ENCODE results near the gene ZNF808.
"Not testable (repeated sequence)": the region's sequence is repeated elsewhere in the genome, so short reads cannot be mapped to it uniquely, and the experiment has no call there.

The ZNF808 gene

DNA sequence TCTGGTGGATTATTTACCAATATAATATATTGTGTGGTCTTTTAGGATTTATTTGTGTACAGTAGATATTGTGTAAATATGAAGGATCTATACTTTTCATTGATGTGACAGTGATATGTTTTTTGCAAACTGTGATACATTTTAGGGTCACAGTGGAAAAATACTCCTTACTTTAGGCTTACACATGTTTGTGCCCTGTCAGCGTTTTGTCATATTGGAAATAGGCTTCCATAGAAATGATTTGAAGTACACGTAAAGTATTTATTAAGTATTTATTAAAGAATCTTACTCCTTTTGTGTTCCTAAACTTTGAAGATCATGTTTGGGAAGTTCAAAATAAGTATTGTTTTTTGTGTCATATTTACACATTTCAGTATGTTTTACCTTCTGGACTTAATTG lies 5.0 kb downstream of the ZNF808 start:
- in situ Hi-C loops (cut with HindIII; ENCODE audit: low pct_ligation_motif_present, low pct_unique_long_range_greater_than_20kb, low sequenced_read_pairs) = no loop called here
- DNase-seq = no peak

DNA sequence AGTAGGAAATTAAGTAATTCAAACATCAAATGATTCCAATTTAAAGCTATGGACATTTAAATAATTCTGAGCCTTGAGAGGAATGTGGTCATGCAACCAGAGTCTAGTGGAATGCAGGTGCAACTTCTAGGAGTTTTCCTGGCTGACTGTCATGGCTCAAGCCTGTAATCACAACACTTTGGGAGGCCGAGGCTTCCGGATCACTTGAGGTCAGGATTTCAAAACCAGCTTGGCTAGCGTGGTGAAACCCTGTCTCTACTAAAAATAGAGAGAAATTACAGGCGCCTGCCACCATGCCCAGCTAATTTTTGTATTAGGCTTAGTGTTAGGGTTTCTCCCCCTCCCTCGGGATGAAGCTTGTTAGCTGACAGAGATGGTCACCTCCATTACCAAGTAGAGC lies 6.4 kb downstream of the ZNF808 start:
- in situ Hi-C loops (cut with HindIII; ENCODE audit: low pct_ligation_motif_present, low pct_unique_long_range_greater_than_20kb, low sequenced_read_pairs) = no loop called here
- DNase-seq = no peak

DNA sequence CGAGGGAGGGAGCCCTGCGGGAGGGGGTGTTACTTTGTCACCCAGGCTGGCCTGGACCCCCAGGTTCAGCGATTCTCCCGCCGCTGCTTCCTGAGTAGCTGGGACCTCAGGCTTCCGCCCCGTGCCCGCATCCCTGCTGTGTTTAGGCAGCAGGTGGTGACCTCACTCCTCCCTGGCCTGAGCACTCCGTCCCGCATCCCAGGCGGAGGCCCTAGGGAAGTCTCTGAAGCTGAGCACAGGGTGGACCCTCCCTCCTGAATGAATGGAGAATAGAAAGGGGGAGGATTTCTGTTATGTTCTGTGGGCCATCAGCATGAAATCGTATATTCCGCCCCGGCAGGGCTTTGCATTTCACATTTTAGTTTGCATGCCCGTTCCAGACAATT lies 7.9 kb downstream of the ZNF808 start:
- in situ Hi-C loops (cut with HindIII; ENCODE audit: low pct_ligation_motif_present, low pct_unique_long_range_greater_than_20kb, low sequenced_read_pairs); DNase-seq: not testable (repeated sequence)

DNA sequence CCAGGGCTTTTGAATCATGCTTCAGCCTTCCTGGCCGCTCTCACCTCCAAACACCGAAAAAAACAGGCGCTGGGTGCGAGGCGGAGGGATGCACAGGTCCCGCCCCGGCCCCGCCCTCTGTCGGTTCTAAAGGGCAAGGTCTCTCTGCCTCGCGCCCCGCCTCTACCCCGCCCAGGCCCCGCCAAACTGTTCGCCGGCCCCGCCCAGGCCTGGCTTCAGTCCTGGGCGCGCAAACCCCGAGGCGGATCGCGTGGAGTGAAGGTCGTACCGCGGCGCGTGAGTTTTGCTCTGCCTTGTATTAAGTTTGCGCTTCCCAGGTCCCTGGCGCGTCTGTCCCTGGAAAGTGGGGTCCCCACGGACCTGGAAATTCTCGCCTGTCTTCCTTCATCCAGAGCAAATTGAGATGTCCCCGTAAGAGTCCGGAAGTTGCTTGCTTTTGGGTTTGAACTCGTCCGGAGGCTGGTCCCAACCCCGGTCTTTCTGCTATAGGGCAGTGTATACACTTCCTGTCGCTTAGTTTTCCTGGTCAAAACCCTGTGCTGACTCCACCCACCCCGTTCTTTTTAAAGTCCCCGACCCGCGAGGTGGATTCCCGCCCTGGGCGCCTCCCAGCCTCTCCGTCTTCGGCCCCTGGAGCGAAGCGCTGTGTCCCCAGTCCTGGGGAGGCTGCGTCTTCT lies 8.4 kb downstream of the ZNF808 start:
- DNase-seq = no peak
- in situ Hi-C loops (cut with HindIII; ENCODE audit: low pct_ligation_motif_present, low pct_unique_long_range_greater_than_20kb, low sequenced_read_pairs) = no loop called here

GRCh38 chr19:52536448-52536800 lies 9.0 kb downstream of the ZNF808 start:
- in situ Hi-C loops (cut with HindIII; ENCODE audit: low pct_ligation_motif_present, low pct_unique_long_range_greater_than_20kb, low sequenced_read_pairs) = no loop called here
- no peak for DNase-seq

DNA sequence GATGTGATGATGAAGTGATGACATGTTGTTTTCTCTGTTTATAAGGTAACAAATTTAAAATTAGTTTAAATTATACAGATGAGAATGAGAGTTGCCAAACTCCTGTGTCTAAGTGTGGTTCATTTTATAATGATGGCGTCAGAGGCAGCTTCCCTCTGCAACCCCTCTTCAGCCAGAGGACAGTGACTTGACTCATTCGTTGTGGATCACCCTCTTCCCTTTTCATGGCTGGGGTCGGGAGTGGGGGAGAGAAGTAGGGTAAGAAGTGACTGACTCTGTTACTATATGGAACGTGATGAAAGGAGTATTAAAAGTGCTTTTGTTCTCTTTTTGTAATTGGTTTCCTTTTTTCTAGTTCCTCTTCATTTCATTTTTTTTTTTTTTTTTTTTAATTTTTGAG lies 11.3 kb downstream of the ZNF808 start:
- DNase-seq; in situ Hi-C loops (cut with HindIII; ENCODE audit: low pct_ligation_motif_present, low pct_unique_long_range_greater_than_20kb, low sequenced_read_pairs): not testable (repeated sequence)

GRCh38 chr19:52541176-52541575 lies 13.7 kb downstream of the ZNF808 start:
- in situ Hi-C loops (cut with HindIII; ENCODE audit: low pct_ligation_motif_present, low pct_unique_long_range_greater_than_20kb, low sequenced_read_pairs); DNase-seq: not testable (repeated sequence)

GRCh38 chr19:52541608-52542007 lies 14.1 kb downstream of the ZNF808 start:
- in situ Hi-C loops (cut with HindIII; ENCODE audit: low pct_ligation_motif_present, low pct_unique_long_range_greater_than_20kb, low sequenced_read_pairs) = no loop called here
- DNase-seq = no peak

GRCh38 chr19:52542541-52542940 lies 15.1 kb downstream of the ZNF808 start:
- in situ Hi-C loops (cut with HindIII; ENCODE audit: low pct_ligation_motif_present, low pct_unique_long_range_greater_than_20kb, low sequenced_read_pairs) = not testable (repeated sequence)

GRCh38 chr19:52542984-52543664 lies 15.7 kb downstream of the ZNF808 start:
- no peak for DNase-seq
- in situ Hi-C loops (cut with HindIII; ENCODE audit: low pct_ligation_motif_present, low pct_unique_long_range_greater_than_20kb, low sequenced_read_pairs) = no loop called here

More at GRCh38 chr19:52542541-52542940, 15.1 kb downstream of the ZNF808 start:
- not testable (repeated sequence) for DNase-seq

DNA sequence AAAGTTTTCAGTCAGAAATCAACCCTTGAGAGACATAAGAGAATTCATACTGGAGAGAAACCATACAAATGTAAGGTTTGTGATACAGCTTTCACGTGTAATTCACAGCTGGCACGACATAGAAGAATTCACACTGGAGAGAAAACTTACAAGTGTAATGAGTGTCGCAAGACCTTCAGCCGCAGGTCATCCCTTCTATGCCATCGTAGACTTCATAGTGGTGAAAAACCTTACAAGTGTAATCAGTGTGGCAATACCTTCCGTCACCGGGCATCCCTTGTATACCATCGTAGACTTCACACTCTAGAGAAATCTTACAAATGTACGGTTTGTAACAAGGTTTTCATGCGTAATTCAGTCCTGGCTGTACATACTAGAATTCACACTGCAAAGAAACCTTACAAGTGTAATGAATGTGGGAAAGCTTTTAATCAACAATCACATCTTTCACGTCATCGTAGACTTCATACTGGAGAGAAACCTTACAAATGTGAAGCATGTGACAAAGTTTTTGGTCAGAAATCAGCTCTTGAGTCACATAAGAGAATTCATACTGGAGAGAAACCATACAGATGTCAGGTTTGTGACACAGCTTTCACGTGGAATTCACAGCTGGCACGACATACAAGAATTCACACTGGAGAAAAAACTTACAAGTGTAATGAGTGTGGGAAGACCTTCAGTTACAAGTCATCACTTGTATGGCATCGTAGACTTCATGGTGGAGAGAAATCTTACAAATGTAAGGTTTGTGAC lies 26.9 kb downstream of the ZNF808 start:
- no peak for DNase-seq
- in situ Hi-C loops (cut with HindIII; ENCODE audit: low pct_ligation_motif_present, low pct_unique_long_range_greater_than_20kb, low sequenced_read_pairs) = no loop called here

DNA sequence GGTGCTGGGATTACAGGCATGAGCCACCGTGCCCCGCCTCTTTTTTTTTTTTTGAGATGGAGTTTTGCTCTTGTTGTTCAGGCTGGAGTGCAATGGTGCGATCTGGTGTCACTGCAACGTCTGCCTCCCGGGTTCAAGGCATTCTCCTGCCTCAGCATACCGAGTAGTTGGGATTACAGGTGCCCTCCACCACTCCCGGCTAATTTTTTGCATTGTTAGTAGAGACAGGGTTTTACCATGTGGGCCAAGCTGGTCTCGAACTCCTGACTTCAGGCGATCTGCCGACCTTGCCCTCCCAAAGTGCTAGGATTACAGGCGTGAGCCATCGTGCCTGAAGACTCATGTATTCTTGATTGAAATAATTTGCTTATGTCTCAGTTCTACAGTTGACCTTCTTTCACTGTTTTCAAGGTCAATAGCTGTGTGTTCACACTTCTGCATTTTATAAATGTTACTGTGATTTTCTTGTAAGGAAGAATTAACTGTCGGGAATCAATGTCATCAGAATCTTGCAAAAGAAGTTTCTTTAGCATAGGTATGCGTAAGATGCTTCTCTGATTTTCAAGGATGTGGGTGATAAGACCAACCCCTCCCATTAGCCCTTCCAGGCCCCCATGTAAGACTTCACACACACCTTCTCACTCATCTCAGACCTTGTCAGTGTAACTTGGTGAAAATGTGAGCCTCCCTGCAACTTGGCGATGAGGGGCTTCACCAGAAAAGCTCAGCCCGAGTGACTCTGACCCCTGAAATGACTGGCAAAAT lies 29.9 kb downstream of the ZNF808 start:
- in situ Hi-C loops (cut with HindIII; ENCODE audit: low pct_ligation_motif_present, low pct_unique_long_range_greater_than_20kb, low sequenced_read_pairs) = no loop called here
- no peak for DNase-seq

DNA sequence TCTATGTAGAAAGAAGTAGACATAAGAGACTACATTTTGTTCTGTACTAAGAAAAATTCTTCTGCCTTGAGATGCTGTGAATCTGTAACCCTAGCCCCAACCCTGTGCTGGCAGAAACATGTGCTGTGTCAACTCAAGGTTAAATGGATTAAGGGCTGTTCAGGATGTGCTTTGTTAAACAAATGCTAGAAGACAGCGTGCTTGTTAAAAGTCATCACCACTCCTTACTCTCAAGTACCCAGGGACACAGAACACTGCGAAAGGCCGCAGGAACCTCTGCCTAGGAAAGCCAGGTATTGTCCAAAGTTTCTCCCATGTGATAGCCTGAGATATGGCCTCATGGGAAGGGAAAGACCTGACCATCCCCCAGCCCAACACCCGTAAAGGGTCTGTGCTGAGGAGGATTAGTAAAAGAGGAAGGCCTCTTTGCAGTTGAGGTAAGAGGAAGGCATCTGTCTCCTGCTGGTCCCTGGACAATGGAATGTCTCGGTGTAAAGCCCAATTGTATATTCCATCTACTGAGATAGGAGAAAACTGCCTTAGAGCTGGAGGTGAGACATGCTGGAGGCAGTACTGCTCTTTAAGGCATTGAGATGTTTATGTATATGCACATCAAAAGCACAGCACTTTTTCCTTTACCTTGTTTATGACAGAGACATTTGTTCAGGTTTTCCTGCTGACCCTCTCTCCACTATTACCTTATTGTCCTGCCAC lies 31.4 kb downstream of the ZNF808 start:
- in situ Hi-C loops (cut with HindIII; ENCODE audit: low pct_ligation_motif_present, low pct_unique_long_range_greater_than_20kb, low sequenced_read_pairs); DNase-seq: not testable (repeated sequence)

DNA sequence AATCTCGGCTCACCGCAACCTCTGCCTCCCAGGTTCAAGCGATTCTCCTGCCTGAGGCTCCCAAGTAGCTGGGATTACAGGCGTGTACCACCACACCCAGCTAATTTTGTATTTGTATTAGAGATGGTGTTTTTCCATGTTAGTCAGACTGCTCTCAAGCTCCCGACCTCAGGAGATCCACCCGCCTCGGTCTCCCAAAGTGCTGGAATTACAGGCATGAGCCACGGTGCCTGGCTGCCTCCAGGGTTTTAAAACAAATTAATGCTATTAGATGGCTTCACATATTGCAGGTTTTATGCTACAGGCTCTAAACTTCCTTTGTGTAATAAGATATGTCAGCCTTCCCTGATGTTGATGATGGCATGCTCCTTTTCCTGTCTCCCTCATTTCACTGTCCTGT lies 34.1 kb downstream of the ZNF808 start:
- DNase-seq; in situ Hi-C loops (cut with HindIII; ENCODE audit: low pct_ligation_motif_present, low pct_unique_long_range_greater_than_20kb, low sequenced_read_pairs): not testable (repeated sequence)

DNA sequence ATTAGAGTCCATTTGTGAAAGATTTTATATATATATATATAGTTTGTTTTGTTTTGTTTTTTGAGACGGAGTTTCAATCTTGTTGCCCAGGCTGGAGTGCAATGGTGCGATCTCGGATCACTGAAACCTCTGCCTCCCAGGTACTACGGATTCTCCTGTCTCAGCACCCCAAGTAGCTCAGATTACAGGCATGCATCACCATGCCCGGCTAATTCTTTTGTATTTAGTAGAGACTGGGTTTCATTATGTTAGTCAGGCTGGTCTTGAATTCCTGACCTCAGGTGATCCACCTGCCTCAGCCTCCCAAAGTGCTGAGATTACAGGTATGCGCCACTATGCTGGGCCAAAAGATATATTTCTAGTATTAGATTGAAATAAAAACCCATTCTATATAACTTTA lies 38.7 kb downstream of the ZNF808 start:
- in situ Hi-C loops (cut with HindIII; ENCODE audit: low pct_ligation_motif_present, low pct_unique_long_range_greater_than_20kb, low sequenced_read_pairs) = no loop called here
- no peak for DNase-seq

- in situ Hi-C loops (cut with HindIII; ENCODE audit: low pct_ligation_motif_present, low pct_unique_long_range_greater_than_20kb, low sequenced_read_pairs) = no loop called here
- DNase-seq = no peak
These were observed 39.1 kb downstream of the ZNF808 start for GRCh38 chr19:52566588-52566987.

DNA sequence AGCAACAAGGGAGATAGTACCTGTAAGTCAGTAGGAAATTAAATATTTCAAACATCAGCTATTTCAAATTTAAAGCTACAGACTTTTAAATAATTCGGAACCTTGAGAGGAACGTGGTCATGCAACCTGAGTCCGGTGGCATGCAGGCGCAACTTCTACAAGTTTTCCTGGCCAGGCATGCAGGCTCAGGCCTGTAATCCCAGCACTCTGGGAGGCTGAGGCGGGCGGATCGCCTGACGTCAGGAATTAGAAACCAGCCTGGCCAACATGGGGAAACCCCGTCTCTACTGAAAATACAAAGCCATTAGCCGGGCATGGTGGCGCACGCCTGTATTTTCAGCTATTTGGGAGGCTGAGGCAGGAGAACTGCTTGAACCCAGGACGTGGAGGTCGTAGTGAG lies 40.5 kb downstream of the ZNF808 start:
- in situ Hi-C loops (cut with HindIII; ENCODE audit: low pct_ligation_motif_present, low pct_unique_long_range_greater_than_20kb, low sequenced_read_pairs) = no loop called here
- DNase-seq = no peak

GRCh38 chr19:52569638-52569999 lies 42.2 kb downstream of the ZNF808 start:
- DNase-seq; in situ Hi-C loops (cut with HindIII; ENCODE audit: low pct_ligation_motif_present, low pct_unique_long_range_greater_than_20kb, low sequenced_read_pairs): not testable (repeated sequence)

Data from ACHN (cell line).